Subcutaneous abdominal adipose tissue (tissue), 5 donors: ENCODE measurements around the gene OR5H2.

Experiments used
- H3K27ac ChIP-seq: one replicate; pipeline ENCODE4 v1.7.0; 2013; ENCODE audit warnings: low read depth, mild to moderate bottlenecking, inconsistent platforms, low read length, moderate library complexity
- H3K27me3 ChIP-seq, 5 donors: one replicate each; pipeline ENCODE4 v1.7.0; 2013; ENCODE audit warnings: low read length in 5 of 5, inconsistent platforms in 1 of 5; ENCODE audit not compliant: control insufficient read depth in 5 of 5, insufficient read depth in 4 of 5
- H3K36me3 ChIP-seq, 5 donors: one replicate each; pipeline ENCODE4 v1.7.0; 2013; ENCODE audit warnings: low read length in 5 of 5; ENCODE audit not compliant: control insufficient read depth in 5 of 5, insufficient read depth in 5 of 5
- H3K4me1 ChIP-seq, 5 donors: one replicate each; pipeline ENCODE4 v1.7.0; 2013; ENCODE audit warnings: low read length in 5 of 5, mild to moderate bottlenecking in 3 of 5, moderate library complexity in 1 of 5; ENCODE audit not compliant: control insufficient read depth in 5 of 5, insufficient read depth in 5 of 5
- H3K4me3 ChIP-seq, 5 donors: one replicate each; pipeline ENCODE4 v1.7.0; 2013; ENCODE audit warnings: low read length in 5 of 5, low read depth in 1 of 5
- H3K9ac ChIP-seq, 5 donors: one replicate each; pipeline ENCODE4 v1.7.0; 2013; ENCODE audit warnings: low read length in 5 of 5, mild to moderate bottlenecking in 4 of 5, moderate library complexity in 3 of 5
- H3K9me3 ChIP-seq, 5 donors: one replicate each; pipeline ENCODE4 v1.7.0; 2013; ENCODE audit warnings: low read length in 5 of 5; ENCODE audit not compliant: control insufficient read depth in 5 of 5
- donor health status: healthy.
- donor health status: healthy.
- donor health status: healthy.
- donor health status: healthy.
- donor health status: healthy.

OR5H2 gene

DNA sequence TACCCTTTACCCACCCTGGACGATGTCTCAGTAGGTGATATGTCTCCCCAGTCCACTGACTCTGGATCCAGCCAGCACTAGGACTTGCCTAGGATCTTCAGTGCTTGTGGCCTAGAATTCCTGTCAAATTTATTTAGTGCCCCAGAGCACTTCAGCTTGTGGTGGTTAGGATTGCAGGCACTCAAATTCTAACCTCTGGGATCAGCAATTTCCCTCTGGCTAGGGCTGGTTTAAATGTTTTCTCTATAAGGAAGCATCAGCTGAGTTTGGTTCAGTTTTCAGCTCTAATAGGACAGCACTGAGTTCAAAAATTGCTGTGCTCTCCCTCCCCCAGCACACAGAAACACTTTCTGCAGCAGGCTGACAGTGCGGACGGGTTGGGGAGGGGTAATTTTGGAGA lies 10.2 kb upstream of the OR5H2 start:
- Histone ChIP-seq H3K27ac (no peak overlapping the region), H3K9ac (no peak overlapping the region), H3K36me3 (no peaks in the 10 kb centered on the region), H3K4me1 (no peaks in the 10 kb centered on the region), H3K9me3 (peaks cover 3 to 24% (median 14%) of the 10 kb centered on the region in 5 donors), H3K27me3 (no peaks in the 10 kb centered on the region), H3K4me3 (no peak overlapping the region)

DNA sequence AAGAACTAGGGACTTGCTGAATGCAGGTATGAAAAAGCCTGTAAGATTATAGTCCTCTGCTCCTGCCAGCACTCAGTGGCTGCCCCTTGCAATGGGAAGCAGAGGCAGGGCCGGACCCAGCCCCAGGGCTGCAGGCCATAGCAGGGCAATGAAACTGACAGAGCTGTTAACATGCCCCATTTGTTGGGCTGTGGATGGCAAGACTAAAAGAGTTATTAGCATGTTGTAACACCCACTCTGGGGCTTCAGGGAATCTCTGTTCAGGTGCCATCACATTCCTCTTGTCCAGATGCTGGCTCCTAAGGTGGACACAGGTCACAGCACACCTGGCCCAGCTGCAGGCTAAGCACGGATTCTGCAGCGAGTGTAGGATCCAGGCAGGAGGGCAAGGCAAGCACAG lies 7.4 kb upstream of the OR5H2 start:
- no peak overlapping the region for H3K4me3 ChIP-seq
- H3K27ac ChIP-seq: no peak overlapping the region
- H3K27me3 ChIP-seq: no peaks in the 10 kb centered on the region
- peaks cover 3 to 20% (median 9%) of the 10 kb centered on the region in 5 donors for H3K9me3 ChIP-seq
- H3K36me3 ChIP-seq: no peaks in the 10 kb centered on the region
- H3K9ac ChIP-seq: no peak overlapping the region
- no peaks in the 10 kb centered on the region for H3K4me1 ChIP-seq

GRCh38 chr3:98290916-98291315 lies 8.6 kb downstream of the OR5H2 start:
- Histone ChIP-seq H3K9ac (no peak overlapping the region), H3K36me3 (no peaks in the 10 kb centered on the region), H3K4me3 (no peak overlapping the region), H3K27ac (no peak overlapping the region), H3K4me1 (no peaks in the 10 kb centered on the region), H3K27me3 (no peaks in the 10 kb centered on the region), H3K9me3 (no peaks in the 10 kb centered on the region)

- Histone ChIP-seq H3K9me3 (no peaks in the 10 kb centered on the region), H3K27me3 (no peaks in the 10 kb centered on the region), H3K4me1 (no peaks in the 10 kb centered on the region), H3K4me3 (no peak overlapping the region), H3K9ac (no peak overlapping the region), H3K36me3 (no peaks in the 10 kb centered on the region), H3K27ac (no peak overlapping the region)
Measured at GRCh38 chr3:98291332-98291957, 9.1 kb downstream of the OR5H2 start.

DNA sequence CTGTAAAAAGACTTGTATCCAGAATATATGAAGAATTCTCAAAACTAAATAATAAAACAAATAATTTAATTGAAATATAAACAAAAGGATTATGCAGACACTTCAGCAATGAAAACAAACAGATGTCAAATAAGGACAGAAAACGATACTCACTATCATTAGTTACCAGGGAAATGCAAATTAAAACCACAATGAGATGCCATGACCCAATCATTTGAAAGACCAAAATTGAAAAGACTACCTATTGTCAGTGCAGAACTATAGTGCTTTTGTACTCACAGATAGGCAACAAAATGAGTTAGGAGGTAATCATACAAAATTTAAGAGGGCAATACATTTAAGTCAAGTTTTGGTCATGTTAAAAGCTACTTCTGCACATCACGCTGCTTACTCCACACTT lies 39.8 kb downstream of the OR5H2 start:
- H3K9me3 ChIP-seq: no peaks in the 10 kb centered on the region
- no peaks in the 10 kb centered on the region for H3K27me3 ChIP-seq
- H3K36me3 ChIP-seq: no peaks in the 10 kb centered on the region
- no peaks in the 10 kb centered on the region for H3K4me1 ChIP-seq
- H3K9ac ChIP-seq: no peak overlapping the region
- no peak overlapping the region for H3K4me3 ChIP-seq
- H3K27ac ChIP-seq: no peak overlapping the region

DNA sequence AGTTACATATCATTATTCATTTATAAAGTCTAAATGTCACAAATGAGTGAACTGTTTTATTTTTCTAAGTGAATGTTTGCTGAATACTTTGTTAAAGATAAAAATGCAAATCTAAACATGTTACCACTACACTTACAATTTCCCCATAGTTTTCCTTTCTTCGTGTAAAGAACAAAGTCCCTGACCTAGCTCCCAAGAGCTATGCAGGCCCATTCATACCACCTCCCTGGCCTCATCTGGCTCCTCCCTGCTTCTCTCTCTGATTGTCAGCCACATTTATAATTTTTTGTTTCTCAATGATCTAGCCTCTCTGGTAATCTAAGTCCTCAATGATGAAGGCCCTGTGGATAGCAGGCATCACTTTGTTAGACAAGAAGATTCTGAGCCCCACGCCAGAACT lies 40.4 kb downstream of the OR5H2 start:
- Histone ChIP-seq H3K36me3 (no peaks in the 10 kb centered on the region), H3K9ac (no peak overlapping the region), H3K4me1 (no peaks in the 10 kb centered on the region), H3K27me3 (no peaks in the 10 kb centered on the region), H3K9me3 (no peaks in the 10 kb centered on the region), H3K27ac (no peak overlapping the region), H3K4me3 (no peak overlapping the region)

DNA sequence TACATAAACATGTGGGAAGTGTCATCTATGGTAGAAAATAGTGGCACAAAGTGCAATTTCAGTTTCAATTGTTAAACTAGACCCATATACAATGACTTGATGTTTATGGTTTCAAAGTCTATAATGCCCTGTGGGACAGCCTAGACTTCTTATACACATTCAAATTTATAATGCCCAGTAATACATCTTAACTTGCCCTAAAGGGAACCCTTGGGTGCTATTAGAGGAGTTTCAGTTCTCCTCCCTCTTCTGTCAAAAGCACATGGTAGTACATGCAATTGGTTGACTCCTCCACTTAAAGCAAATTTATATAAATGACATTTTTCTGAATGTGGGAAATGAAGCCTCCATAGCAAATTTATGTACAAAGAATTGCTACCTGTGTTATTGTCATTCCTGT lies 41.1 kb downstream of the OR5H2 start:
- Histone ChIP-seq H3K27me3 (no peaks in the 10 kb centered on the region), H3K4me1 (no peaks in the 10 kb centered on the region), H3K36me3 (no peaks in the 10 kb centered on the region), H3K27ac (no peak overlapping the region), H3K9ac (no peak overlapping the region), H3K9me3 (no peaks in the 10 kb centered on the region), H3K4me3 (no peak overlapping the region)

GRCh38 chr3:98325055-98325454 lies 42.8 kb downstream of the OR5H2 start:
- peaks cover 0 to 6% (median 0%) of the 10 kb centered on the region in 5 donors for H3K27me3 ChIP-seq
- H3K4me3 ChIP-seq: no peak overlapping the region
- no peak overlapping the region for H3K27ac ChIP-seq
- H3K9me3 ChIP-seq: no peaks in the 10 kb centered on the region
- no peaks in the 10 kb centered on the region for H3K36me3 ChIP-seq
- H3K4me1 ChIP-seq: no peaks in the 10 kb centered on the region
- no peak overlapping the region for H3K9ac ChIP-seq

GRCh38 chr3:98326105-98326893 lies 44.0 kb downstream of the OR5H2 start:
- no peaks in the 10 kb centered on the region for H3K36me3 ChIP-seq
- H3K9ac ChIP-seq: no peak overlapping the region

GRCh38 chr3:98326945-98327344 lies 44.6 kb downstream of the OR5H2 start:
- Histone ChIP-seq H3K27me3 (peaks cover 0 to 6% (median 0%) of the 10 kb centered on the region in 5 donors), H3K4me1 (no peaks in the 10 kb centered on the region), H3K9ac (no peak overlapping the region), H3K4me3 (no peak overlapping the region), H3K9me3 (no peaks in the 10 kb centered on the region), H3K36me3 (no peaks in the 10 kb centered on the region), H3K27ac (no peak overlapping the region)

More at GRCh38 chr3:98326105-98326893, 44.0 kb downstream of the OR5H2 start:
- H3K27me3 ChIP-seq: peaks cover 0 to 6% (median 0%) of the 10 kb centered on the region in 5 donors
- H3K9me3 ChIP-seq: no peaks in the 10 kb centered on the region
- no peak overlapping the region for H3K4me3 ChIP-seq
- no peak overlapping the region for H3K27ac ChIP-seq
- H3K4me1 ChIP-seq: no peaks in the 10 kb centered on the region
